Ishikawa (cell line): ENCODE measurements around the gene GRIK4.

Source experiments
- CEBPB ChIP-seq: IDR thresholded peaks from 2 replicates; pipeline ENCODE4 v1.6.1; 2012
- CREB1 ChIP-seq: IDR thresholded peaks from 2 replicates; pipeline ENCODE4 v1.6.1; 2012; ENCODE audit warnings: low read depth
- EGR1 ChIP-seq: IDR thresholded peaks from 2 replicates; pipeline ENCODE4 v1.6.1; 2012
- EP300 ChIP-seq: IDR thresholded peaks from 2 replicates; pipeline ENCODE4 v1.6.1; 2012; ENCODE audit warnings: borderline replicate concordance
- FOXM1 ChIP-seq: IDR thresholded peaks from 2 replicates; pipeline ENCODE4 v1.6.1; 2012; ENCODE audit warnings: low read depth, borderline replicate concordance
- MAX ChIP-seq: IDR thresholded peaks from 2 replicates; pipeline ENCODE4 v1.6.1; 2012
- NFIC ChIP-seq: IDR thresholded peaks from 2 replicates; pipeline ENCODE4 v1.6.1; 2012
- RAD21 ChIP-seq: IDR thresholded peaks from 2 replicates; pipeline ENCODE4 v1.6.1; 2012; ENCODE audit warnings: low read depth
- REST ChIP-seq: IDR thresholded peaks from 2 replicates; pipeline ENCODE4 v1.6.1; 2012; ENCODE audit warnings: low read depth, mild to moderate bottlenecking
- TAF1 ChIP-seq: IDR thresholded peaks from 2 replicates; pipeline ENCODE4 v1.6.1; 2012; ENCODE audit warnings: low read depth, mild to moderate bottlenecking
- TCF12 ChIP-seq: IDR thresholded peaks from 2 replicates; pipeline ENCODE4 v1.6.1; 2012; ENCODE audit warnings: low read depth
- TEAD4 ChIP-seq: IDR thresholded peaks from 2 replicates; pipeline ENCODE4 v1.6.1; 2012
- USF1 ChIP-seq: IDR thresholded peaks from 2 replicates; pipeline ENCODE4 v1.6.1; 2012
- YY1 ChIP-seq: IDR thresholded peaks from 2 replicates; pipeline ENCODE4 v1.6.1; 2012; ENCODE audit warnings: low read depth
- ZBTB7A ChIP-seq: IDR thresholded peaks from 2 replicates; pipeline ENCODE4 v1.6.1; 2012; ENCODE audit warnings: low read depth

The GRIK4 gene

GRCh38 chr11:120555433-120555773 is 43.9 kb downstream of the GRIK4 start:
- no peak for TF ChIP-seq TCF12
- TF ChIP-seq REST: no peak
- no peak for TF ChIP-seq CEBPB
- TF ChIP-seq CREB1: no peak
- no peak for TF ChIP-seq ZBTB7A
- no peak for TF ChIP-seq YY1
- no peak for TF ChIP-seq RAD21
- TF ChIP-seq MAX: no peak
- TF ChIP-seq TAF1: no peak
- no peak for TF ChIP-seq USF1
- no peak for TF ChIP-seq EP300

GRCh38 chr11:120556797-120557196 is 45.2 kb downstream of the GRIK4 start:
- no peak for TF ChIP-seq MAX

GRCh38 chr11:120558744-120559431 is 47.3 kb downstream of the GRIK4 start:
- TF ChIP-seq MAX (no peak), NFIC (no peak)

GRCh38 chr11:120561286-120561685 is 49.7 kb downstream of the GRIK4 start:
- TF ChIP-seq MAX: no peak
- no peak for TF ChIP-seq USF1
- TF ChIP-seq YY1: no peak
- TF ChIP-seq TCF12: no peak
- no peak for TF ChIP-seq EGR1
- no peak for TF ChIP-seq CEBPB
- no peak for TF ChIP-seq CREB1
- TF ChIP-seq TEAD4: no peak
- TF ChIP-seq RAD21: no peak
- no peak for TF ChIP-seq EP300
- TF ChIP-seq REST: no peak
- no peak for TF ChIP-seq NFIC
- no peak for TF ChIP-seq FOXM1
- no peak for TF ChIP-seq ZBTB7A
- no peak for TF ChIP-seq TAF1

- TF ChIP-seq TAF1 (no peak), ZBTB7A (no peak), NFIC (no peak), MAX (no peak), REST (no peak)
Measured at GRCh38 chr11:120562806-120563425, 51.4 kb downstream of the GRIK4 start.
